SJSA1 (cell line): ENCODE data around the gene PRLR. TPM values are rescaled to one million over a fixed set of nuclear protein-coding genes. Genes with fewer than 3 reads are reported as not detected.

Source experiments
- DNase-seq, 2 experiments: peaks; one replicate each; pipeline ENCODE4 v3.0.0-alpha.2; 2015 to 2020; ENCODE audit warnings: low spot score in 2 of 2, low read depth in 1 of 2
- H3K27ac ChIP-seq: fragments of 250-450 bp; sonication (Bioruptor Pico); 2 replicates; pipeline ENCODE4 v1.5.1; 2020; ENCODE audit warnings: mild to moderate bottlenecking, moderate library complexity
- H3K27me3 ChIP-seq: fragments of 250-450 bp; sonication (Bioruptor Pico); replicated peaks from 2 replicates; pipeline ENCODE4 v1.5.1; 2020; ENCODE audit warnings: mild to moderate bottlenecking, moderate library complexity
- H3K36me3 ChIP-seq: fragments of 250-450 bp; sonication (Bioruptor Pico); 2 replicates; pipeline ENCODE4 v1.5.1; 2020; ENCODE audit warnings: mild to moderate bottlenecking
- H3K4me1 ChIP-seq: fragments of 250-450 bp; sonication (Bioruptor Pico); replicated peaks from 2 replicates; pipeline ENCODE4 v1.6.1; 2021; ENCODE audit warnings: mild to moderate bottlenecking
- H3K4me3 ChIP-seq: fragments of 250-450 bp; sonication (Bioruptor Pico); 2 replicates; pipeline ENCODE4 v1.5.1; 2020; ENCODE audit warnings: mild to moderate bottlenecking
- H3K9me3 ChIP-seq: fragments of 250-450 bp; sonication (Bioruptor Pico); replicated peaks from 2 replicates; pipeline ENCODE4 v1.5.1; 2020; ENCODE audit warnings: mild to moderate bottlenecking
- total RNA-seq: library from RNA; depleted of rRNA; stranded (reverse); fragments of >200 nt; shearing (Covaris generic); gene quantifications from 2 replicates; pipeline ENCODE4 v1.2.3, GENCODE V29; 2014

The PRLR gene
- total RNA-seq, 1 experiment from 2014 or later, result 0.05 TPM

DNA sequence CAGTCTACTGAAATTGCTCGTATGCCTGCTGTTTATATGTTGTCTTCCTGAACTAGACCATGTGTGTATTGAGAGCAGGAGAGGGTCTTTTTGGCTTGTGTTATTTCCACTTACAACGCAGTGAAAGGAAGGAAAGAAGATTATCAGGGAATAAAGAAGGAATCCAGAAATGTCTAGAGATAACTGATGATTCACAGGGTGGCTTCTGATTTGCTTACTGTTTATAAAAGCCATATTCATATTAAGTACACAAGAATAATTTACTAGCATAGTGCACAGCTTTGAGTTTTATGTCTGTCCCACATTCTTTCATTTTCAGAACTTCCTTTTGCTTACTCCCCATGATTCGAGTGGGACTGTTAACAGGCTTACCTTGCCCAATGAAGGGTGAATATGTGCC is 72.1 kb downstream of the PRLR start:
- Histone ChIP-seq H3K27ac (no peak overlapping the region), H3K27me3 (no peaks in the 10 kb centered on the region), H3K4me3 (no peak overlapping the region), H3K4me1 (0 out of 2 replicates have a peak, but pooled peaks cover 3% of the 10 kb centered on the region), H3K36me3 (no peaks in the 10 kb centered on the region), H3K9me3 (no peaks in the 10 kb centered on the region)
- no peak for DNase-seq

DNA sequence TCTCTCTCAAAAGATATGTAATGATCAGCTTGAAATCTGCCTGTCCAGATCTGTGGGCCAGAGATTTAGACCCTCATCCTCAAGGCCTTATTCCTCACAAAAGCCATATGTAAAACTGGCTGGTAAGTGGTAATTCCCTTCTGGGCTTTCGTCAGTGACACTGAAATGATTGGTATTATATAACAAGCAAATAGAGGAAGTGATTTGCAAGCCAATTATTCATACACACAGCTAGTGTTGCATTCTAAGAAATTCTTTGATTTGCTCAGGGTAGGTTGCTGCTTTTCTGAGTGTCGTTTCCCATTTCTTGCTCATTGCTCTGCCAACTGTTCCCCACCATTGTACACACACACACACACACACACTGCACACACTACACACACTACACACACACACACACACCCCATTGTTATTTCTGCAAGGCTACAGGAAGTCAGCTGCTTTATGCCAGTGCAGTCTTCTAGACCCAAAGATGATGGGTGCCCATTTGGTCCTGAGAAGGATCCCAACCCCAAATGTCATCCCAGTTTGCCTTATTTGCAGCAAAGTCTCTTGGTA is 76.8 kb downstream of the PRLR start:
- no peaks in the 10 kb centered on the region for H3K36me3 ChIP-seq
- H3K27ac ChIP-seq, result no peak overlapping the region
- DNase-seq, result no peak
- H3K4me3 ChIP-seq, result no peak overlapping the region
- no peaks in the 10 kb centered on the region for H3K4me1 ChIP-seq
- H3K9me3 ChIP-seq, result no peaks in the 10 kb centered on the region
- no peaks in the 10 kb centered on the region for H3K27me3 ChIP-seq

DNA sequence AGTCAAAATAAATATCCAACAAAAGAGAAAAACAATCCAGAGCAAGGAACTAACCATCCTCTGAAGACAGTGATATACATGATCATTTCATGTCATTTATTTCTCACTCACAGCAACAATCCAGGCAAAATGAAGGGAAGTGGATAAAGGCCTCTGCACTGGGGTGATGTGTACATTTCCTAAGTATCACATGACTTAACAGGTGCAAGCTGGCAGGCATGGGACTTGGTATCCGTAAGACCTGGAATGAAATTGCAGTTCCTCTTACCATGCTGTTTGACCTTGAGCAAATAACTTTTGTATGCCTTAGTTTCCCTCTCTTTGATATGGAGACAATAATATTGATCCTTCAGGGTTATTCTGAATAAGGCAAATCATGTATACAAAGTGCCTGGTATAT is 77.6 kb downstream of the PRLR start:
- Histone ChIP-seq H3K36me3 (no peaks in the 10 kb centered on the region), H3K9me3 (no peaks in the 10 kb centered on the region), H3K27ac (no peak overlapping the region), H3K27me3 (no peaks in the 10 kb centered on the region), H3K4me3 (no peak overlapping the region), H3K4me1 (no peaks in the 10 kb centered on the region)
- no peak for DNase-seq

DNA sequence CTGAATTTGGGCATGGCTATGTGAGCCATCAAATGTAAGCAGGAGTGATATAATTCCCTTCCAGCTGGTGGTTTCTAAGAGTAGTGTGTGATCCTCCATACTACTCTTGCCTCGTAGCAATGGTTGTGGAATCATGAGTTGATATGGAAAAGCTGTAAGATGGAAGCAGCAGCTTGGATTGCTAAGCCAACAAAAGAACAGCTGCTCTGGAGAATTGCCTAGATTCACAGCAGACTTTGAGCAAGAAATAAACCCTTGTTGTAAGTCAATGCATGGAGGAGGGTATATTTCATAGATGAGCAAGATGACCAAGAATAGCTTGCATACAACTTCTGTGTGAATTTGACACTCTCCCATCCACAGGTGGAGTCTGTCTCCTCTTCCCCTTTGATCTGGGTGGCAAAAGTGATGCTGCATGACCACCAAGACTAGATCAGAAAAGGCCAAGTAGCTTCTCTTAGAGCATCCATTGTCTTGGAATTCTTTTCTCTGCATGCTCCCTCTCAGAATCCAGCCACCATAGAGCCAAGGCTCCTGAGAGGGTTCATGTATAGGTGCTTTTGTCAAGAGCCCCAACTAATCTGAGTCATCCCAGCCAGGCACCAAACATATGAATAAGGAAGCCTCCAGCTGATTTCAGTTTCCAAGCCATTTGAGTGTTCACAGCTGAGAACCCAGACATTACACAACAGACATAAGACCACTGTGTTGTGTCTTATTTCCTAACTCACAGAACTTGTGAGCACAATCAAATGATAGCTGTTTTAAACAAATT is 79.0 kb downstream of the PRLR start:
- H3K27me3 ChIP-seq, result no peaks in the 10 kb centered on the region
- no peak for DNase-seq
- H3K27ac ChIP-seq, result no peak overlapping the region
- H3K9me3 ChIP-seq, result no peaks in the 10 kb centered on the region
- H3K4me1 ChIP-seq, result no peaks in the 10 kb centered on the region; the same call in 1 of the 2 replicates
- H3K4me3 ChIP-seq, result no peak overlapping the region
- no peaks in the 10 kb centered on the region for H3K36me3 ChIP-seq

DNA sequence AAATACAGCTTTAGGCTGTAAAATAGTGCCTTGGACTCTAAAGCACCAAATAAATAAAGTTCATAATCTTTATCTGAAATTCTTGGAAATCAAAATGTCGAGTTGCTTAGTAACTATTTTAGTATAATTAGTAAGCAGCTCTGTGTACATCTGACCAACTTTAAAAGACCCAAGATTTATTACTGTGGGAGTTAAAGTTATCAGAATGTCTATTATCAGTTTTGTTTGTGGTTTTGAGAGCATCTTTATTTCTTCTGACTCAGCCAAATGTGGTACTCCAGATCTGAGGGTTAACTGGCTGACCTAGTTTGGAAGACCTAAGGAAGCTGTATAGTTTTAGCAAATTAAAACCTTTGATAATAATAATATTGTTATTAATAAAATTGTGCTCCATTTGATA is 81.2 kb downstream of the PRLR start:
- Histone ChIP-seq H3K9me3 (no peaks in the 10 kb centered on the region), H3K36me3 (no peaks in the 10 kb centered on the region), H3K27me3 (no peaks in the 10 kb centered on the region), H3K27ac (no peak overlapping the region), H3K4me1 (peaks cover 5% of the 10 kb centered on the region), H3K4me3 (no peak overlapping the region)
- DNase-seq, result no peak

DNA sequence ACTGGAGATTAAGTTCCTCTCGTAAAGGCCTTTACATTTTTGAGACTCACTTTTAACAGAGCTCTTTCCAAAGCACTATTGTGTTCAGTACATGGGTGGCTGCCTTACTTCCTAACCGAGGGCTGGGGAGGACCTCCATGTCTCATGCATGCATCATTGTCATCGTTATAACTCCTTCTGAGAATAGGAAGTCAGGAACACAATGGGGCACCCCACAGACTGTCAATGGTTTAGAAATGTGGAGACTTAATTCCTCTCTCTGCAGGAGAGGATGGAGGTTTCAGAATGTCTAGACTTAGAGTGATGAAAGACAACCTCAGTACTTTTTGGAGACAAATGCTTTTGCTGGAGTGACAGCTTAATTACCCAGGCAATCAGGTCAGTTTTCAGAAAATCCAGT is 83.9 kb downstream of the PRLR start:
- Histone ChIP-seq H3K36me3 (no peaks in the 10 kb centered on the region), H3K27ac (peak overlapping the region; percentile 6; the same call in 1 of the 2 replicates), H3K4me3 (no peak overlapping the region), H3K9me3 (no peaks in the 10 kb centered on the region), H3K27me3 (no peaks in the 10 kb centered on the region), H3K4me1 (peaks cover 5% of the 10 kb centered on the region)
- DNase-seq, result no peak

DNA sequence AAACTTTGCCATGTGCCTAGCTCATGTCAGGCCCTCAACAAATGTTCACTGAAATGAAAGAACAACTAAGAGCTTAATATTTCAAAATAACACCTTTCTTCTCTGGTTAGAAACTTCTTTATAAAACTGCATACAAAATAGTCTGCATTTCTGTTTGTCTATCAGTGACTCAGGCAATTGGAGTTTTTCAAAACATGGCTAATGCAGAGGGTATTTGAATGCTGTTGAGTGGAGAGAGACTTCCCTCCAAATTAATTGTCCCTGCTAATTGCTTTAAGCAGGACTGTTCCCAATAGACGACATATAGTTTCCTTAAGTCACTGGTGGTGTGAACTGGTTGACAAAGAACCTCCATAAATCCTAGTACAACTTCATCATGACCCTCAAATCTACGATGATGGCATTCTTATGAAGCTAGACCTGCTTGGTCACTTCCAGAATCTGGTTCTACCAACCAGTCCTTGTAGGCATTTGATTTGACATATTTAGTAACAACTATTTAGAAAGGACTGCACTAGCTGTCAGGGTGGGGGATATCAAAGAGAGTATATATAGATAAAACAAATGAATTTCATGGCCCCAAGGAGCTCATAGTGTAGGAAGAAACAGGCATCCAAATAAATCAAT is 84.5 kb downstream of the PRLR start:
- no peak for DNase-seq
- no peak overlapping the region for H3K4me3 ChIP-seq
- no peaks in the 10 kb centered on the region for H3K27me3 ChIP-seq
- peaks cover 5% of the 10 kb centered on the region for H3K4me1 ChIP-seq
- H3K9me3 ChIP-seq, result no peaks in the 10 kb centered on the region
- peak overlapping the region; percentile 6; the same call in 1 of the 2 replicates for H3K27ac ChIP-seq
- H3K36me3 ChIP-seq, result no peaks in the 10 kb centered on the region

DNA sequence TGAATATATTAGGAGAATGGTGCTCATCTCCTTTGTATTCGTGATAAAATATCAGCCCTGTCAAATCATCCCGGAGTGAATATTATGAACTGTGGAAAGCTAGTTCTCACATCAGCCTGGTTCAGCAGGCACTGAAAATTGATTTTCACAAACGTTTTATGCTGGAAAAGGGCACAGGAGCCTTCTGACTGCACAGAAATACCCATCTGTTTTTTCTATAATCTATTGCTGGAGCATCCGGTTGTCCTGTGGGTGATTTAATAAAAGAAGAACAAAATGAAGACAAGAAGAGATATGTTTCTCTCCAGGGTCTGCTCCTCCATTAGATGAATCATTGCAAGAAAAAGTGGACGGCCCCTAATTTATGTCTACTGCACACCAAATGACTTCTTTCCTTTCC is 85.3 kb downstream of the PRLR start:
- DNase-seq, result no peak

DNA sequence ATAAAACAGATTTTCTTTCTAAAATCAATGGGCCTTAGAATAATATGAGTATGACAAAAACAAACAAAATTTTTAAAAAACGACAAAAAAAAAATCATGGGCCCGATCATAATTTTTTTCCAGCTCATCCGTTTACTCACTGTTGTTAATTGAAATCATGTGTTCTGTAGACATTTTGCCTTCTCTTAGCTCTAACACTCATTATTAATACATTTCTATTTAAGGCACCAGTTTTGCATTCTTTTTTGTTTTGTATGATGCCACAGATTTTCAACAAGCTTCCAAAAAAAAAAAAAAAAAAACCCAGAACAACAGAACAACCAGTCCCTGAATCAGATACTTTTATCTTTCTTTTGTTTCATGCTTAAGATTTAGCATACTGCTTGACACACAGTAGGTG is 86.4 kb downstream of the PRLR start:
- no peaks in the 10 kb centered on the region for H3K36me3 ChIP-seq
- H3K4me3 ChIP-seq, result no peak overlapping the region
- H3K4me1 ChIP-seq, result peaks cover 5% of the 10 kb centered on the region
- no peak overlapping the region for H3K27ac ChIP-seq
- no peaks in the 10 kb centered on the region for H3K9me3 ChIP-seq
- no peak for DNase-seq
- H3K27me3 ChIP-seq, result no peaks in the 10 kb centered on the region

More for the DNA sequence above, 85.3 kb downstream of the PRLR start:
- H3K9me3 ChIP-seq, result no peaks in the 10 kb centered on the region
- H3K27ac ChIP-seq, result no peak overlapping the region
- H3K4me1 ChIP-seq, result peaks cover 5% of the 10 kb centered on the region
- no peak overlapping the region for H3K4me3 ChIP-seq
- no peaks in the 10 kb centered on the region for H3K36me3 ChIP-seq
- H3K27me3 ChIP-seq, result no peaks in the 10 kb centered on the region

DNA sequence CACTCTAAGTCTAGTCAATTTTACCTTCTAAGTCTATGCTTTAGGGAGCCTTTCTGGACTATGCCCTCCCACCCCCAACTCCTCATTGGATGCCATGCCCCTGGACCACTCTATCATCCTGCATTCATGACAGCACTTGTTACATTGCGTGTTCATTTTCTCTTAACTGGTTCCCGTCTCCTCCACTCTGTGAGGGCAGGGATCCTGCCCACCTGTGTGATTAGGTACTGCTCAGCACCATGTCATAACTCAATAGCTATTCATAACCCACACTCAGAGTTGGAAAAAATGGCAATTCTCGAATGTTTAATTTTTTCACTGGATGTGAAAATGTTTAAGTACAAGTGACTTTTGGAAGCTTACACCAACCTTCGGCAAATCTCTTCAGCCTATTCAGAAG is 88.5 kb downstream of the PRLR start:
- Histone ChIP-seq H3K4me3 (no peak overlapping the region), H3K27me3 (no peaks in the 10 kb centered on the region), H3K27ac (no peak overlapping the region), H3K36me3 (no peaks in the 10 kb centered on the region), H3K4me1 (peaks cover 8% of the 10 kb centered on the region), H3K9me3 (no peaks in the 10 kb centered on the region)
- DNase-seq, result no peak

DNA sequence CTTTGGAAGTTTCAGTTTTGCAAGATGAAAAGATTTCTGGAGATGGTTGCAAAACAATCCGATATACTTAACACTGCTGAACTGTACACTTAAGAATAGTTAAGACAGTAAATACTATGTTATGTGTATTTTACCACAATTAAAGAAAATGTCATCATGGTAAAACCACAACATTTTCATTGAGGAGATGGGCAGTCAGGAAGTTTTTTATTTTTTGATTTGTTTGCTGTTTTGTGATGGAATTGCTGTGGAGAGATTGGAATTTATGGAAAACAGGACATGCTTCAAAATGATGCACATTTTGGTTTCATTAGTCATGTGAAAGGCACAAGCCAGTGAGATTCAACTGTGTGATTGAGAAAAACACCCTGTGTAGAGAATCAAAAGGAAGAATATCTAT is 92.1 kb downstream of the PRLR start:
- Histone ChIP-seq H3K4me3 (no peak overlapping the region), H3K4me1 (peaks cover 11% of the 10 kb centered on the region), H3K27ac (no peak overlapping the region), H3K9me3 (no peaks in the 10 kb centered on the region), H3K27me3 (no peaks in the 10 kb centered on the region), H3K36me3 (no peaks in the 10 kb centered on the region)
- no peak for DNase-seq

DNA sequence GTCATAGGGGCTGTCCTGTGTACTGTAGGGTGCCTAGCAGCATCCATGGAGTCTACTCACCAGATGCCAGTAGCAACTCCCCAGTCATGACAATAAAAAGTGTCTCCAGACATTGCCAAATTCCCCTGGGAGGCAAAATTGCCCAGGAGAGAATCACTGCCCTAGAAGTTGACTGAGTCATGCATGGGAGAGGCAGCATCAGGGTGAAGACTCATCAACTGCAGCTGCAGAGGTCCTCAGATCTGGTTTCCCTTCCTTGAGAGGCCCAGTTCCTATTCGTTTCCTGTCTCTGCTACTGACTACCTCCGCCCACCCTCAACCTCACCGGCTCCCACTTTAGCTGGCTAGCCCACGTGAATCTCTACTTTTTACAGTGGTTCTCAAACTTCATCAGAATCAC is 93.9 kb downstream of the PRLR start:
- no peaks in the 10 kb centered on the region for H3K9me3 ChIP-seq
- peaks cover 11% of the 10 kb centered on the region for H3K4me1 ChIP-seq
- DNase-seq, result peak in 1 of 2 experiments; percentile 7
- no peaks in the 10 kb centered on the region for H3K36me3 ChIP-seq
- H3K4me3 ChIP-seq, result no peak overlapping the region
- no peaks in the 10 kb centered on the region for H3K27me3 ChIP-seq
- H3K27ac ChIP-seq, result 0 out of 2 replicates have a peak overlapping the region, but pooled peaks have one; percentile 16

DNA sequence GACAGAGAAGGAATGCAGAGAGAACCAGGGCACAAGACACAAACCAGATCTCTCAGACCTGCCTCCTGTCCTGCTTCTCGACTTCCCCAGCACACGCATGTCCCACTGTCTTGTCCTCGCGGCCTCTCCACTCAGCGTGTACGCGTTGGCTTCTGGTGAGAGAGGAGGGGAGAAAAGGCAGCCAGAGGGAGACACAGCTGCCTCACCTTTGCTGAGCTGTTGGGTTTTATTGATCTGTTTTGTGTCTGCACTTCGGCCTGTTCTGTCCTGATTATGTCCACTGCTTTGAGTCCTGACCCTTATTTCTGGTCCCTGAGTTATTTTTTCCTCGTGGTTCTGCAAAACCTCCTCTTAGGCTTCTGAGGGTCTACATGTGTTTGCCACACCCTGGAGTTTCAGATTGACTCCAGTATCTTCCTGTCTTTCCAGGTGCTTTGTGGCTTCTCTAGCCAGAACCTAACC is 95.0 kb downstream of the PRLR start:
- Histone ChIP-seq H3K27me3 (no peaks in the 10 kb centered on the region), H3K27ac (no peak overlapping the region), H3K36me3 (no peaks in the 10 kb centered on the region), H3K4me1 (peaks cover 11% of the 10 kb centered on the region), H3K9me3 (no peaks in the 10 kb centered on the region), H3K4me3 (no peak overlapping the region)
- no peak for DNase-seq
